PC-3 (cell line): ENCODE data around the gene BSN. TPM values are rescaled to one million over a fixed set of nuclear protein-coding genes. Genes with fewer than 3 reads are reported as not detected.

Experiments
- ATAC-seq: fragments of 200-7000 bp; cut with Tn5 transposase; 2 replicates; pipeline ENCODE4 v1.9.1; 2020; ENCODE audit warnings: mild to moderate bottlenecking, moderate library complexity
- BruUV-seq: library from RNA; stranded (reverse); fragments of 400-500 nt; replicated peaks from 2 replicates; lab custom pipeline; 2021; lab: Mats Ljungman, UMichigan
- CTCF ChIA-PET: fragments of 300-600 bp; sonication (Branson Sonifier 250); formaldehyde crosslinking; loops from one replicate; lab custom pipeline; 2022; ENCODE audit warnings: antibody characterized with exemption; lab: Charles Lee
- POLR2A ChIA-PET: fragments of 300-600 bp; sonication (Branson Sonifier 250); formaldehyde crosslinking; loops from one replicate; lab custom pipeline; 2022; ENCODE audit warnings: antibody characterized with exemption; ENCODE audit not compliant: unreplicated experiment; lab: Charles Lee
- DNase-seq: peaks from one replicate; pipeline ENCODE4 v3.0.0-alpha.2; 2015
- H2AFZ ChIP-seq: fragments of 300-600 bp; sonication (generic); 2 replicates; pipeline ENCODE4 v1.6.0; 2016; ENCODE audit warnings: antibody characterized with exemption, low read length
- H3F3A ChIP-seq: fragments of 300-600 bp; sonication (generic); one replicate; pipeline ENCODE4 v1.6.0; 2017; ENCODE audit warnings: antibody characterized with exemption, low read length, control low read depth, mild to moderate bottlenecking; ENCODE audit not compliant: unreplicated experiment
- H3K27ac ChIP-seq: fragments of 300-600 bp; sonication (generic); 2 replicates; pipeline ENCODE4 v1.5.1; 2016; ENCODE audit warnings: mild to moderate bottlenecking, low read length
- H3K27me3 ChIP-seq: fragments of 300-600 bp; sonication (generic); 2 replicates; pipeline ENCODE4 v1.6.1; 2016; ENCODE audit warnings: low read length, mixed read lengths
- H3K36me3 ChIP-seq: fragments of 300-600 bp; sonication (generic); 2 replicates; pipeline ENCODE4 v1.6.1; 2016; ENCODE audit warnings: low read depth, mixed run types, low read length, mixed read lengths
- H3K4me1 ChIP-seq: fragments of 300-600 bp; sonication (generic); 2 replicates; pipeline ENCODE4 v1.5.1; 2016; ENCODE audit warnings: low read length; ENCODE audit not compliant: insufficient read depth
- H3K4me2 ChIP-seq: fragments of 300-600 bp; sonication (generic); 2 replicates; pipeline ENCODE4 v1.6.0; 2016; ENCODE audit warnings: low read length
- H3K4me3 ChIP-seq: fragments of 300-600 bp; sonication (generic); 2 replicates; pipeline ENCODE4 v1.5.1; 2016; ENCODE audit warnings: mild to moderate bottlenecking, low read length, mixed read lengths
- H3K79me2 ChIP-seq: fragments of 300-600 bp; sonication (generic); 2 replicates; pipeline ENCODE4 v1.6.1; 2017; ENCODE audit warnings: low read length, mixed read lengths
- H3K9ac ChIP-seq: fragments of 300-600 bp; sonication (generic); 2 replicates; pipeline ENCODE4 v1.6.0; 2016; ENCODE audit warnings: mild to moderate bottlenecking, low read length
- H3K9me2 ChIP-seq: fragments of 300-600 bp; sonication (generic); replicated peaks from 2 replicates; pipeline ENCODE4 v1.6.1; 2016; ENCODE audit warnings: mixed run types, low read length, mixed read lengths
- H3K9me3 ChIP-seq: fragments of 300-600 bp; sonication (generic); 2 replicates; pipeline ENCODE4 v1.6.1; 2016; ENCODE audit warnings: low read length, mixed read lengths
- H4K20me1 ChIP-seq: fragments of 300-600 bp; sonication (generic); 2 replicates; pipeline ENCODE4 v1.6.1; 2016; ENCODE audit warnings: low read length, mixed read lengths
- EZH2 ChIP-seq: fragments of 300-600 bp; sonication (generic); IDR thresholded peaks from one replicate; pipeline ENCODE4 v1.6.1; 2017; ENCODE audit warnings: antibody characterized with exemption, mild to moderate bottlenecking, low read length; ENCODE audit not compliant: unreplicated experiment
- EZH2phosphoT487 ChIP-seq: fragments of 300-600 bp; sonication (generic); IDR thresholded peaks from 2 replicates; pipeline ENCODE4 v1.6.1; 2018; ENCODE audit warnings: mild to moderate bottlenecking, antibody characterized with exemption, low read length, borderline replicate concordance
- intact Hi-C: fragments of 100-400 bp; cut with micrococcal nuclease; formaldehyde crosslinking; loops from 2 replicates; pipeline ENCODE4 v1.9.0; 2023
- total RNA-seq: library from RNA; depleted of rRNA; stranded (reverse); fragments of >200 nt; gene quantifications from 2 replicates; pipeline ENCODE4 v1.2.3, GENCODE V29; 2014
- TF ChIP-seq, protein P1 (sequence below): fragments of 300-600 bp; sonication (generic); conservative IDR thresholded peaks from 2 replicates; pipeline ENCODE4 v1.5.1; 2017; ENCODE audit warnings: antibody characterized with exemption, low read depth, mild to moderate bottlenecking, low read length

Gene BSN
- total RNA-seq, 1 experiment from 2014 or later: 0.80 TPM

- BruUV-seq: no TSS peak
- intact Hi-C loops: loop anchor here (5.0 kb wide), 2 partner anchors 202 to 222 kb away; partner anchors contain the start of gene DAG1
- peak overlapping the region; percentile 98 for H3K9ac ChIP-seq
- peaks cover 20% of the 10 kb centered on the region for H3K4me1 ChIP-seq
- no peaks in the 10 kb centered on the region for H3K27me3 ChIP-seq
- H3K4me3 ChIP-seq: peak overlapping the region; percentile 88
- H2AFZ ChIP-seq: peak overlapping the region; percentile 75
- H3K27ac ChIP-seq: peak overlapping the region; percentile 89
- ChIA-PET POLR2A (no interaction called here), CTCF (no interaction called here)
- DNase-seq: no peak
- H3K9me2 ChIP-seq: no peaks in the 10 kb centered on the region
- H3K79me2 ChIP-seq: peaks cover 24% of the 10 kb centered on the region
- peaks cover 27% of the 10 kb centered on the region; the same call in 1 of the 2 replicates for H3K36me3 ChIP-seq
- no peaks in the 10 kb centered on the region for H3K9me3 ChIP-seq
- peak; percentile 14 for ATAC-seq
- H3K4me2 ChIP-seq: peak overlapping the region; percentile 94
- TF ChIP-seq, protein P1, sequence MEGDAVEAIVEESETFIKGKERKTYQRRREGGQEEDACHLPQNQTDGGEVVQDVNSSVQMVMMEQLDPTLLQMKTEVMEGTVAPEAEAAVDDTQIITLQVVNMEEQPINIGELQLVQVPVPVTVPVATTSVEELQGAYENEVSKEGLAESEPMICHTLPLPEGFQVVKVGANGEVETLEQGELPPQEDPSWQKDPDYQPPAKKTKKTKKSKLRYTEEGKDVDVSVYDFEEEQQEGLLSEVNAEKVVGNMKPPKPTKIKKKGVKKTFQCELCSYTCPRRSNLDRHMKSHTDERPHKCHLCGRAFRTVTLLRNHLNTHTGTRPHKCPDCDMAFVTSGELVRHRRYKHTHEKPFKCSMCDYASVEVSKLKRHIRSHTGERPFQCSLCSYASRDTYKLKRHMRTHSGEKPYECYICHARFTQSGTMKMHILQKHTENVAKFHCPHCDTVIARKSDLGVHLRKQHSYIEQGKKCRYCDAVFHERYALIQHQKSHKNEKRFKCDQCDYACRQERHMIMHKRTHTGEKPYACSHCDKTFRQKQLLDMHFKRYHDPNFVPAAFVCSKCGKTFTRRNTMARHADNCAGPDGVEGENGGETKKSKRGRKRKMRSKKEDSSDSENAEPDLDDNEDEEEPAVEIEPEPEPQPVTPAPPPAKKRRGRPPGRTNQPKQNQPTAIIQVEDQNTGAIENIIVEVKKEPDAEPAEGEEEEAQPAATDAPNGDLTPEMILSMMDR: no peak
- no peak for TF ChIP-seq EZH2phosphoT487
- TF ChIP-seq EZH2: no peak
- no peaks in the 10 kb centered on the region for H4K20me1 ChIP-seq
- H3F3A ChIP-seq: no peaks in the 10 kb centered on the region
Measured at GRCh38 chr3:49674497-49674983, 120.3 kb downstream of the BSN start.

DNA sequence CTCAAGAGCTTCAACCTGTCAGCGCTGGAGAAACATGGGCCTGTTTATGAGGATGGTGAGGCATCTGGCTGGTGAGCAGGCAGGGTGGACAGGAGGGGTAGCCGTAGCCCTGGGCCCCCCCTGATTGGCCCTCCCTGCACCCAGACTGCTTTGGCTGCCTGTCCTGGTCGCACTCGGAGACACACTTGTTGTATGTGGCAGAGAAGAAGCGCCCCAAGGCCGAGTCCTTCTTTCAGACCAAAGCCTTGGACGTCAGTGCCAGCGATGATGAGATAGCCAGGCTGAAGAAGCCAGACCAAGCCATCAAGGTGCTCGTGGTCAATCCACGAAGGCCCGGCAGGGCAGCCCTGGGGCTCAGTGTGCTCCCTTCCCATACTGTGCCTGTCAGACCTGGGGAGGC, 121.6 kb downstream of the BSN start:
- H3K27me3 ChIP-seq: no peaks in the 10 kb centered on the region
- H3K9ac ChIP-seq: no peak overlapping the region
- no peak for DNase-seq
- no peaks in the 10 kb centered on the region for H4K20me1 ChIP-seq
- ChIA-PET POLR2A (no interaction called here), CTCF (no interaction called here)
- peaks cover 24% of the 10 kb centered on the region for H3K79me2 ChIP-seq
- intact Hi-C loops: no loop called here
- TF ChIP-seq, protein P1: no peak
- TF ChIP-seq EZH2: no peak
- TF ChIP-seq EZH2phosphoT487: no peak
- H3F3A ChIP-seq: no peaks in the 10 kb centered on the region
- H3K4me2 ChIP-seq: peak overlapping the region; percentile 94; the same call in 1 of the 2 replicates
- no peaks in the 10 kb centered on the region for H3K9me2 ChIP-seq
- no peak overlapping the region for H3K27ac ChIP-seq
- TSS peak; percentile 32 for BruUV-seq
- H3K9me3 ChIP-seq: no peaks in the 10 kb centered on the region
- no peak overlapping the region for H3K4me3 ChIP-seq
- H3K4me1 ChIP-seq: peaks cover 15% of the 10 kb centered on the region
- no peak for ATAC-seq
- peaks cover 35% of the 10 kb centered on the region; the same call in 1 of the 2 replicates for H3K36me3 ChIP-seq
- no peak overlapping the region for H2AFZ ChIP-seq

- Histone ChIP-seq H3K9ac (no peak overlapping the region), H3F3A (no peaks in the 10 kb centered on the region), H2AFZ (no peak overlapping the region), H3K4me1 (no peaks in the 10 kb centered on the region), H3K4me3 (no peak overlapping the region), H3K27me3 (no peaks in the 10 kb centered on the region), H4K20me1 (no peaks in the 10 kb centered on the region), H3K36me3 (peaks cover 57% of the 10 kb centered on the region; the same call in 1 of the 2 replicates), H3K27ac (no peak overlapping the region), H3K9me2 (no peaks in the 10 kb centered on the region), H3K9me3 (no peaks in the 10 kb centered on the region), H3K4me2 (no peak overlapping the region), H3K79me2 (peaks cover 4% of the 10 kb centered on the region)
- ATAC-seq (no peak; the same call in 1 of the 2 replicates), DNase-seq (no peak)
- ChIA-PET POLR2A (no interaction called here), CTCF (no interaction called here)
- TF ChIP-seq, protein P1: no peak
- no peak for TF ChIP-seq EZH2
- TF ChIP-seq EZH2phosphoT487: no peak
- intact Hi-C loops: no loop called here
- no TSS peak for BruUV-seq
Measured at GRCh38 chr3:49680493-49681231, 126.4 kb downstream of the BSN start.
